HG02943 (cell line): ENCODE data around the gene RGL2.
A peak's percentile ranks its signal among the peaks of the same experiment; 100 is the strongest.
"Not testable (repeated sequence)": the region's sequence is repeated elsewhere in the genome, so short reads cannot be mapped to it uniquely, and the experiment has no call there.

Experiments
- ATAC-seq: cut with Tn5 transposase; IDR thresholded peaks from one replicate; pipeline ENCODE4 v1.9.1; 2021; ENCODE audit warnings: mild to moderate bottlenecking, low read depth, moderate library complexity; ENCODE audit not compliant: unreplicated experiment

Gene RGL2

GRCh38 chr6:33294086-33294823 lies 4.5 kb downstream of the RGL2 start:
- ATAC-seq: no peak

- no peak for ATAC-seq
Measured at GRCh38 chr6:33292996-33293682, 5.6 kb downstream of the RGL2 start.

- no peak for ATAC-seq
Measured at GRCh38 chr6:33290459-33290858, 8.3 kb downstream of the RGL2 start.

GRCh38 chr6:33289784-33290315 lies 8.9 kb downstream of the RGL2 start:
- peak; percentile 5 for ATAC-seq

- ATAC-seq: peak; percentile 80
Measured at GRCh38 chr6:33288921-33289783, 9.6 kb downstream of the RGL2 start, which contains the start of the genes PFDN6 and WDR46. Gene PFDN6, plus strand, starts transcription at chr6:33289601. Its CDS starts 256 bp downstream, at chr6:33289857. Gene WDR46, minus strand, starts transcription at chr6:33289239. Its CDS starts 69 bp downstream, at chr6:33289170.

GRCh38 chr6:33288141-33288920 lies 10.4 kb downstream of the RGL2 start:
- ATAC-seq: no peak

GRCh38 chr6:33286946-33287914 lies 11.5 kb downstream of the RGL2 start:
- no peak for ATAC-seq

- ATAC-seq: not testable (repeated sequence)
Measured at GRCh38 chr6:33285214-33285613, 13.5 kb downstream of the RGL2 start.

- no peak for ATAC-seq
Measured at GRCh38 chr6:33280539-33280938, 18.2 kb downstream of the RGL2 start.

GRCh38 chr6:33279971-33280511 lies 18.7 kb downstream of the RGL2 start:
- no peak for ATAC-seq

- no peak for ATAC-seq
Measured at GRCh38 chr6:33279257-33279695, 19.5 kb downstream of the RGL2 start.

- ATAC-seq: no peak
Measured at GRCh38 chr6:33278810-33279209, 19.9 kb downstream of the RGL2 start.

GRCh38 chr6:33278392-33278741 lies 20.4 kb downstream of the RGL2 start:
- ATAC-seq: no peak

- ATAC-seq: no peak
Measured at GRCh38 chr6:33277663-33278391, 20.9 kb downstream of the RGL2 start.

- ATAC-seq: no peak
Measured at GRCh38 chr6:33276864-33277662, 21.7 kb downstream of the RGL2 start, which contains the start of gene B3GALT4. Gene B3GALT4, plus strand, starts transcription at chr6:33277123. Its CDS starts 297 bp downstream, at chr6:33277420.

- no peak for ATAC-seq
Measured at GRCh38 chr6:33276581-33276863, 22.2 kb downstream of the RGL2 start.
